DMS 273 (cell line): Measurements from ENCODE around the gene SLC44A4.

Experiments used
- DNase-seq: peaks from one replicate; lab custom pipeline; 2025; ENCODE audit not compliant: unreplicated experiment; lab: John Stamatoyannopoulos, UW

Gene SLC44A4

DNA sequence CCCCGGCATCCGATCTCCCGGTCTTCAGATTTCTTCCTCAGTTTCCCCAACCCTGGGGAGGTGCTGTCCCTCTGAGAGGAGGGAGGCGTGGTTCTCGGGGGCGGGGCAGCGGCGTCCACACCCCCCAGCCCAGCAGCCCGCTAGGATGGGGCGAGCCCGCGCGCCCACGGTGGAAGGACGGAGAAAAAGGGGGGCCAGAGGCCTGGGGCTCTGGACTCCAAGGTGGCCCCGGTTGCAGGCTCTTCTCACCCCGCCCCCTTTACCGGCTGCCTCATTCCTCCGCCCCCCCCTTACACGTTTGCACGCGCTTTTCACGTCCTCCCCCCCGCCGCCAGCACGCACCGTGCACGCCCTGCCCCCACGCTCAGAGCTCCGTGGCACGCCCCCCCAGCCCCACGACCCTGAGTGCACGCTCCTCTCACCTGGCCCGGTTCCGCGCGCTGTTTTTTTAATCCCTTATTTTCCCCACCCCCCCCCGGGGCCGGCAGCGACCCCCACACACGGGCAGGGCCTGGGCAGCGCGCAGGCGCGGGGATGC, 22.7 kb upstream of the SLC44A4 start:
- DNase-seq: peak; percentile 78

DNA sequence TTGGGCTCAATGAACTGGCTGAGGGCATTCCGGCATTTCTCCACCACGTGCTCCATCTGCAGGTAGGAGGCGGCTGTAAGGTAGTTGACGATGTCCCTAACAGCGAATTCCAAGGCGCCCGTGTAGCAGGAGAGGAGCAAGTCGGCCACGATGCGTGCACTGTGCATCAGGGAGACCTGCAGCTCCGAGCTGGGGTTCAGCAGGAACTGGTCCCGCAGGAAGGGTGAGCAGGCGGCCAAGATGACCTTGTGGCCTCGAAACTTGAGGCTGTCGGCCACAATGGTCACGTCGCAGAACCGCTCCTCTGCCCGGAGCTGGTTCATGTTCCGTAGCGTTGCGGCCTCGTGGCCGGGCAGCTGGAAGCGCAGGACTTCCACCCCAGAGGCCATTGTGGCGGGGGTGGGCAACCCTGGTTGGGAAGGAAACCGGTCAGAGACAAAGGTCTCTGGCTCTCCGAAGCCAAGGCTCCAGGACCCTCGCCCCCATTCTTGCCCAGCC, 22.2 kb upstream of the SLC44A4 start:
- DNase-seq: peak; percentile 30

DNA sequence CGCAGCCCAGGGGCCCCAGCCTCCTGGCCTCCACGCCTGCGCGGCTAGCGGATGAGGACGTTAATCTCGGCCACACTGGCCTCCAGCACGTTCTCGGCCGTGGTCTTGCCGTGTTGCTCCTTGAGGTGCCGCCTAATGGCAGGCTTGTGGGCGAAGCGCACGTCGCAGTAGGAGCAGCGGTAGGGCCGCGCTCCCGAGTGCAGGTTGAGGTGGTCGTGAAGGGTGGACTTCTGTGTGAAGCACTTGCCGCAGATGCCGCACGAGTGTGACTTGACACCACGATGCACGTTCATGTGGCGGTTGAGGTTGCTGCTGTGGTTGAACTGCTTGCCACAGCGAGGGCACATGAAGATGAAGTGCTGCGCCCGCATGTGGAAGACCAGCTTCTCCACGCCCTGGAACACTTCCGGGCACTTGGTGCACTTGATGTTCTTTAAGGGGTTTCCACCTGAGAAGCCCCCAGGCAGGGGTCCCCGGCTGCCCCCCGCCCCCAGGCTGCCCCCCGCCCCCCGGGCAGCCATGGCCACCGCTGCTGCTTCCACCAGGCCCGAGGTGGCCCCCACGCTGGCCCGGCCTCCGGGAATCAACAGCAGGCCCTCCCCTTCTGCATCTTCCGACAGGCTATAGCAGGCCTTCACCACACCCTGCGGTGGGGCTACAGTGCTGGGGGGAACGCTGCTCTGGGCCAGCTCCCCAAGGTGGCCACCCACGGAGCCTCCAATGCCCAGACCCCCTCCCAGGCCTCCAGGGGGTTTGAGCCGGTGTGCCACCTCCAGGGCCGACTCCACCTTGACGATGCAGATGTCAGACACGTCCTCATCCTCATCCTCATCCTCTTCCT, 21.3 kb upstream of the SLC44A4 start:
- DNase-seq: no peak

DNA sequence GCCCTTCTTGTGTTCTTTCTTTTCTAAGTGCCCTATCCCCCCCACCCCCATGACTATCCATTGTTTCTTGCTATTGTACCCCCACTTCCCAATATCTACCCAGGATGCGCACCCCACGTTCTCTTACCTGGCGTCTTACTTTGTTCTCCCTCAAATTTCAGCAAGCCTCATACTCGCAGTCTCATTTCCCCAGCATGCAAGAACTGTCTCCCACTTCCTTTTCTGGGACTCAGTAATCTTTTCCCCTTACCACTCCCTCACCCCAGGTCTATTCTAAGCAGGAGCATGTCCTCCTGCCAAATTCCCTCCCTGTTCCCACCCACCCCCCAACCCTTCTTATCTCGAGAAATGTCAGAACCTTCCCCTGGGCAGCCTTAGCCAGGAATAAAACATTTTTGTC, 20.4 kb upstream of the SLC44A4 start:
- DNase-seq: no peak

DNA sequence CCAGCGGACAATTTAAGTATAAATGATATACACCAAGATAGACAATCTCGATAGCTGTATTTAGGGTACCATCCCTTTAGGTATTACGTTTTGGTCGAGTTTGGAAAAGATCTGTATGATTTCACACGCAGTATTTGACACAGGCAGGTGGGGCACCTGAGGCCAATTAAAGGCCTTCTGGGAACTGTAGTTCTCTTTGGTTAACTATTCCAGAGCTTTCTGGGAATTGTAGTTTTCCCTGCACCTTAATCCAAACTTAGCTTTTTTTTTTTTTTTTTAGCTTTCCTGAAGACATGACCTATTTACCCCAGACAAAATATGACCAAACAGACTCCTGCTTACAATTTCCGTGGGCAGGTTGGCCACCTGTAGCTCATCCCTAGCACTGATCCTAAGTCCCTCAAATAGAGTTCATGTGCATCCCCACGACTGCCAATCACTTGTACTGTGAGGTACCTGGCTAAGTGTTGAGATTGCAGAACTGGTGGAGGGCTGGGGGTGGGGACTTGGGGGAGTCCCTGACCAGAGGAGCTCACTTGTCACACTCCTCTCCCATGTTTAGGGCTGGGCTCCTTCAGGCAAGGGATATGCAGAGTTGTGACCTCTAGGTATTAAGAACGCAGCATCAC, 19.7 kb upstream of the SLC44A4 start:
- DNase-seq: peak; percentile 73

DNA sequence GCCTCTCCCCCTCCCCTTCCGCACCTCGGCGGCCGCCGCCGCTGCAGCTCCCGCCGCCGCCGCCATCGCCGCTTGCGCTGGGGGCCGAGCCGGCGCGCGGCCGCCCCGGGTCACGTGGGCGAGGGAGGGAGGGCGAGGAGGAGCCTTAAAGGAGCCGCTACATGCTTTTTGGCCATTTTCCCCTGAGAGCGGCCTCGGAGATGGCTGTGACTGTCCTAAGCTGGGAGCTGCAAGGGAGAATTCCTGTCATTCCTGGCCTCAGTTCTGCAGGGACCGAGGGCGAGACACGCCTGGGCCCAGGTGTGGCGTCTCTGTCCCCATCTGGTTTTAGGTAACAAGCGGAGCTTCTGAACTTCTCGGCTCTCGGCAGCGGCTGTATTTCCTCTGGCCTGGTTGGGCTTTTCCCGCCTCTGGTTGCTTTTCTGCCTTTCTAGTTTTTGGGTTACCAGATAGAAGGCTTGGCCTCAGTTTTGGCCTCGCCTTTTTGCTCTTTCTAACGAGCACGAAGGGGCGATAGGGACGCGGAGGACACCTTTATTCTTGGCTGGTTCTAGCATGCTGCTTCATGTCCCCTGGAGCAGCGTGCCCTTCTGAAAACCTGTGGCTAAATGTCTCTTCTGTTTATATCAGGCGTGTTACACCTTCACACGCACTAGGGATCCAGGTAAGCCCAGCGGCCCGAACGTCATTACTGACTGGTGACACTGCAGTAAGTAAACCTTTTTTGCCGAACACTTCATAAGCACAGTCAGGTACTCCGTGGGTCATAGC, 19.0 kb upstream of the SLC44A4 start, which contains the start of gene EHMT2:
TSS of gene EHMT2 (minus strand) at position 87 of the 771 bp plus-strand sequence. CDS start at position 66, 21 bp downstream.
- DNase-seq: peak; percentile 95

DNA sequence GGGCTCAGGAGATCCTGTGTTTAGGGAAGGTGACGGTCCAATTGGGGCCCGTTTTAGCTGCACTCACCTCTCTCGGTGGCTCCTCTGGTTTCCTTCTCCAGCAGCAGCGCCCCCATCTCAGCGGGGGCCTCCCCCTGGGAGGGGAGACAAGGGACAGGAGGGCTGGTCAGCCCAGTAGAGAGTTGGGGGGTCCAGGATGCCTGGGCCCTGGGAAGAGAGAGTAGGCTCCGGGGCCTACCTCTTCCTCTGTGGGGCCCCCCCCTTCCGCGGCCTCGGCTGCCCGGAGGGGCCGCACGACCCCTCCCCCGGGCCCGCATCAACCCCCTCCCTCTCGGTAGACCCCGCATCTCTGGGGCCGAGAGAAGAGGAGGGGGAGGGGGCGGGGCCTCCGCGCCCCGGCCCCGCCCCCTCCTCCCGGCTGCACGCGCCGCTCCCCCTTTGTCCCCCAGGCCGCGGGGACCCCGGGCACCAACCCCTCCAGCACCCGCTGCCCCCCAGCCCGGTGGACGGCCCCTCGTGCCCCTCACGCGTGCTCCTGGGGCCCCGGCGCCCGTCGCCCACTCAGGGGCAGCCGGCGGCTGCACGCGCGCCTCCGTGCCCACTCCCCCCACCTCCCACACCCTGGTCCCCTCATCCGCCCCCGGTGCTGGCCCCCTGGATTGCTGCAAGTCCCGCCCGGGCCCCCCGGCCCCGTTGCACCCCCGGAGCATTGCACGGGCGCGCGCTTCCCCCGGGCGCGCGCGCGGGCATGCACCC, 18.2 kb upstream of the SLC44A4 start:
- peak; percentile 51 for DNase-seq

DNA sequence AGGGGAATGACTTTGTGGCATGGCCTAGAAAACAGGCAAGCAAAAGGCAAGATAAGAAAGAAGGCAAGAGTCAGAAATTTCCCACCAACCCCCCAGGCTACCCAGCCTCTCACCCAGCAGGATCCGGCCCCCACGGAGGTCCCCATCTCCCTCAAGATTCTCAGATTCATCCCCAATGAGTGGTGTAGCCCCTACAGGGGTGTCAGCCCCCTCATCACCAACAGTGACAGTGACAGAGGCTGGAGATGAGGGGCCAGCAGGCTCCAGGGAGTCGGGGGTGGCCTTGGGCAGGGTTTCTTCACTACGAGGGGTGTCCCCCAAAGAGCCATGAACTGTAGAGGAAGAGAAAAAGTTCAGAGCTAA, 17.7 kb upstream of the SLC44A4 start:
- no peak for DNase-seq

- DNase-seq: no peak
These were observed 14.0 kb upstream of the SLC44A4 start for GRCh38 chr6:31892821-31893220.

DNA sequence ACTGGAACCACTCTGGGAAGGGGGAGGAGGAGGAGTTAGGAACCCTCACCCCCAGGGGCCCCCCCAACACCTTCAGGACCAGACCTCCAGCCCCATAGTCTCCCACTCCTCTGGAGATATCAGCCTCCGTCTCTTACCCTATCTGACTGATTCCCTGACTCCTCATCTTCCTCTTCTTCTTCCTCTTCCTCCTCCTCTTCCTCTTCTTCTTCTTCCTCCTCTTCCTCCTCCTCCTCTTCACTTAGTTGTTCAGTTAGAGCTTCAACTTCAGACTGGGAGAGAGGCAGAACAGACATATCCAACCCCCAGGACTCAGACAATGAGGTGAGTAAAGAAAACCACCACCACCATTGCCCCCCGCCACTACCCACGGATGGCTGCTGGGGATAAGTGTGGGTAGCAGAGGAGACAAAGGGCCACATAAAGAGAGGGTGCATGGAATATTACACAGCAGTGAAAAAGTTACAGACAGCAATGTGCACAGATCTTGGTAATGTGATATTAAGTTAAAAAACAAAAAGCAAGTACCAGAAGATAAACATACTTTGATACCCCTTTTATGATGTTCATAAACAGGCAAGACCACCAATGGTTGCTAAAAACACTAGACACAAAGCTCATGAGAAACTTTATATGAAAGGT, 10.7 kb upstream of the SLC44A4 start:
- no peak for DNase-seq

DNA sequence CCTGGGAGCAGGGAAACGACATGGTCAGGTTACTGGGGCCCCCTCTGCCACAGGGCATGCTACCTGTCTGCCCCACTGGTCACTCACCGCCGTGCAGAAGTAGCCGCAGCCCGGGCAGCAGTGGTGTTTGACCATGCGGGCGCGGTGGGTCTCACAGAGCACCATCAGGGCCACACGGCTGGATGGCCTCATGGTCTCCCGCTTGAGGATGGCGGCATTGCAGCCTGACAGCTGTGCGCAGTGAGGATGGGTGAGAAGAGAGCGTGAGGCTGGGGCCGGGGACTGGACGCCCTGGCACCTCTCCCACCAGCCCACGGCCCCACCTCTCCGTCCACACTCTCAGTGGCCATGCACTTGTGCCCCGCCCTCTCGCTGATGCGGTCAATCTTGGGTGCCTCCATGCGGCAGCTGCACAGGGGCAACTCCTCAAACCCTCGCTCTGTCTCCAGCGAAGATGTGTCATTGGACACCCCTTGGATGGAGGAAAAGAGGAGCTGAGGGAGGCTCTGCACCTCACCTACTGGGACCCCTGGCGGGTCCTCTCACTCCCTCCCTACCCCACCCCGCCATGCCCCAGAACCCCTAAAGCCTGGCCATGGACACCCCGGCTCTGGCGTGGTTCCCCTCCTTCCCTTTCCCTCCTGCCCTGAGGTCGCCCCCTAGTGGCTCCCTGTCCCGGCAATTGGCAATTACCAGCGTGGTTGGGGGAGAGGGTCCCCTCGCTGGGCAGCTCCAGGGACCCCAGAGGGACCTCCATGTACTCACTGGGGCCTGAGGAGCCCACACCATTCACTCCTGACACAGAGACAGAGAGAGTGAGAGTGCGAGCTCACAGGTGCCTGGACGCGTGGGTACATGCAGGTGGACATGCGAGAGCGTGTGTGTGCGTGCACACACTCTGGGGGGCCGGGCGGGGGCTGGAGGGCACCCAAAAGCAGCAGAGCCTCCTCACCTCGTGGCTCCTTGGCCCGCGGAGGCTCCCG, 9.8 kb upstream of the SLC44A4 start:
- peak; percentile 68 for DNase-seq

DNA sequence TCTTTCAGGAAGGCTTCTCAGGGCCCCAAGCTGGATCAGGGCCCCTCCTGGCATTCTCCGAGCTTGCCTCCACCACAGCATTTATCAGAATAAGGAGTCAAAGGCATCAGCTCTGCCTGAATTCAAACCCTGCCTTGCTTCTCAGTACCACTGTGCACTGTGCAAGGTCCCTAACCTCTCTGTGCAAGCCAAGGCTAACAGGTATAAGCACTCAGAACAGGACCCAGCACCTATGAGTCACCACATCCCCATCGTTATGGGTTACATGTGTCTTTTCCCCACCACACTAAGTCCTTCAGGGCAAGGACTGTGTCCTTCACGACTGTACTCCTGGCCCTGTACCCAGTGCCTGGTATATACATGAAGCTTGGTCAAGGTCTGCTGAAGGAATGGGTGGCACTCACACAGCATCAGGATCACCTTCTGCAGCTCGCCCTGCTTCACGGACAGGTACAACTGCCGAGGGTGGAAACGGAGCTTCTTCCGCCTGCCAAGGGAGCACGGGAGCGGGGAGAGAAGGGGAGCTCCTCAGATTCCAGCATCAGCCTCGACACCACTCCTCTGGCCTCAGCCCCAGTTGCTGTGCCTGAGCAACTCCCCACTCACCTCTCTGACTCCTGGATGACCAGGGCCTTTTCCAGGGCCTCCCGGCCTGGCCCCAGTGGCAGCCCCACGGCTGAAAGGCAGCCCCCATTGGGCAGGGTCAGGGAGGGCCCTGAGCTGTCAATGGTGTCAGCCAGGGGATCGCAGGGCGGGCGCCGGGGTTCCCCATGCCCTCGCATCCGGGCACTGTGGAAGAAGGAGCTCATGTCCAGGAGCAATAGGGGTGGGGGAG, 8.6 kb upstream of the SLC44A4 start:
- DNase-seq: no peak

GRCh38 chr6:31886541-31886991, 7.8 kb upstream of the SLC44A4 start:
- no peak for DNase-seq

- DNase-seq: no peak
These were observed 5.8 kb upstream of the SLC44A4 start for GRCh38 chr6:31884528-31885035.

DNA sequence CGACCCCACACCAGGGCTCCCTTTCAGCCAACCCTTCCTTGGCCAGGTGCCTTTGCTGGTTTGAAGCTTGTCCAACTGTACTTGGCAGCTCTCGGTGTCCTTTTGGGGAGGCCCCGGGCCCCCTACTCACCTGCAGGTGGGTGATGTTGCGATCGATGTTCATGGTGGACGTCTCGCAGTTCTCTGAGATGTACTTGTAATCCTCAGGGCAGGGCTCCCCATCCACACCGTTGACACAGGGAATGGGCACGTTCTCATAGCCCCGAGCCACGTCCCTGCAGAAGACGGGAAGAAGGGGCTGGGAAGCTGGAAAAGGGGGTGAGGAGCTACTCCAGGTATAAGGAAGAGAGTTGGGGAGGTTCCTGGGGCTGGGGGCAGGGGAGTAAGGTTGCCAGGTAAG, 4.9 kb upstream of the SLC44A4 start:
- DNase-seq: no peak

DNA sequence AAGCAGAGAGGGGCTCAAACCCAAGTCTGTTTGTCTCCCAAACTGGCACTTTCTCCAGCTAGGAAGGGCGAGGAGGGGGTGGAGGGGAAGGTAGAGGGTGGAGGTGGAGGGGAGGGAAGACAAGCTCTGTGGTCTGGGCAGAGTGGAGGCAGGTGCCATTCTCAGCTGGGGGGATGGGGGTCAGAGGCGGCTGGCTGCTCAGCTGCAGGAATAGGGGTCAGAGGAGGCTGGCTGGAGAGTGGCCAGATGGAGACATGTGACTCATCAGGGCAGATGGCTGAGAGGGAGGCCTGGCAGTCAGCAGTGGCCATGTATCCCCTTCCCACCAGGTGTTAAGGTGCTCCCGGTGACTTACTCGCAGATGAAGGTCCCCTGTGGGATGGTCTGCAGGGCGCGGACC, 3.5 kb upstream of the SLC44A4 start:
- DNase-seq: peak; percentile 79

- no peak for DNase-seq
These were observed 2.5 kb upstream of the SLC44A4 start for GRCh38 chr6:31881136-31881859.
